GM18861 (cell line): Measurements from ENCODE around the gene PIP4K2A.

Experiments used
- ATAC-seq: cut with Tn5 transposase; IDR thresholded peaks from one replicate; pipeline ENCODE4 v1.9.1; 2021; ENCODE audit not compliant: unreplicated experiment

PIP4K2A gene

DNA sequence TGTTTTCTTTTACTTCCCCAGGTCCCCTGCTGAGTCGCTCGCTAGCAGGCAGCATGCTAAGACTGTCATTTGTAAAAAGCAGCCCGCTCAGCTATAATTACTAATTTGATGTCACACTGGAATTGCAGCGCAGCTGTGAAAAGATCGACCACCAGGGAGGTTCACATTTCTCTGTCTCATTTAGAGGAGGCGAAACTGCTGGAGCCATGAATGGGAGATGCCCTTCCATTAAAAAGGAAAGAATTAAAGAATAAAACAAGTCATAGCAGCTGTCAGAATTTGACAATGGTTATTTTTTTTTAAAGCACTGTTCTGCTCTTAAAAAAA, 153.5 kb downstream of the PIP4K2A start:
- no peak for ATAC-seq

DNA sequence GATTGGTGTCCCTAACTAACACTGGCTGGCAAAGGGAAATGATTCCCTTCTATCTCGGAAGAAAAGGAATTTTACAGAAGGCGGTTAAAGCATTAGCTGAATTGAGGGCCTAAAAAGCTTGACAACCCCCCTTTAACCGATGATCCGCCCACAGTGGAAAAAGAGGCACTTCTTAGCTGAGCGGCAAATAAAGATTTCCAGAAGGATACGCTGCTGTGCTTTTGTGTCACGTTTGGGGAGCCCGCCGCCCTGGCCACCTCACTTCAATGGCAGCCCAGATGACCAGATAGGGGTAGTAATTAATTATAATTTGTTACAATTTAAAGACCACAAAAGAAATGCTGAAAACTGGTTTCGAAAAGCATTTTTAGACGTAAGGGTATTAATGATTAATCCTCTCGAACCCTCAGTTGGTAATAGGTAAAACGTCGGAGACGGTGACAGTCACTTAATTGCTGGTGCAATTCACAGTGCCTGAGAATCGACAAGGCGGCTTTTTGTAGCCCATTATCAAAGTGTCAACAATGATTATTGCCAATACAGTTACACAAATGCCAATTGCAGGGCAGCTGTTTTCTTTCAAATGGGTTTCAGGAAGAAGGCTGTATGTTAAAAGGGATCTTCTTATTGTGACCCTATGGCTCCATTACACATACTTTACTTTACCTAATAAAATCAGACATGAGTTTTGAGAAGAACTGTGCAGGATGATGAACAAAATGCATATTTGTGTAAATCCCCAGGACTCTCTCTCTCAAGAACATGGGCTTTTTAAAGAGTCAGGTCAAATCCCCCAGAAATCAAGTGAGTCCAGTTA, 154.1 kb downstream of the PIP4K2A start:
- ATAC-seq: no peak

DNA sequence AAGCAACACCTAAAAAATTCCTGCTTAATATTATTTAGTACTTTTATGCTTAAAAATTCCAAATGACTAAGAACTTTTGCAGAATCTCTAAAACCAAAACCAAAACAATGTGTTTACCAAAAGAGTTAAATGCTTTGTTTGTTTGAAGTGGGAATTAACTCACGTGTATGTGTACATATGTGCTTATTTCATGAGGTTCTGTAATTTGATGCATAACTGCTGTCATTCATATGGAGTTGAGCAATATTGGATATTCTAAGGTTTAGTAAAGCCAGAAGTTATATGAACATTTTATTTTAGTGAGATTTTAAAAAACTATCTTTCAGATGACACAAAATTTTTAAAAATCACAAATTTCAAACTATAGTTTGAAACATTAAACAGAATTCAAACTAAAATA, 157.1 kb downstream of the PIP4K2A start:
- no peak for ATAC-seq

DNA sequence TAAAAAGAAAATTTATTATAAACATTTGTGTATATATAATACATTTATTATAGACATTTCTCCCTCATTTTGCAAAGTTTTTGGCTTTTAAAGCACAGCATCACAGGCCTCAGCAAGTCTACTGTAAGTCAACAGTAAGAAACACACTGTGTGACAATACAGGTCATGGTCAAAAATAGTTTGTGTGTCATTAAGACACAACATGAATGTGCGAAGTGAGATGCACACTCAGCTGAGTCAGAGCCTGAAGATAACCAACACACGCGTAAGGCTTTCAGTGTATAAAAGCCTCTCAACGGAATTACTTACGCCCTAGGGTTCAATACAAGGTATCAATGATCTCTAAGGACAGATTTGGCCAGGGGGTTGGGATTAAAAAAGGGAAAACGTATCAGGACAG, 157.6 kb downstream of the PIP4K2A start:
- ATAC-seq: no peak

DNA sequence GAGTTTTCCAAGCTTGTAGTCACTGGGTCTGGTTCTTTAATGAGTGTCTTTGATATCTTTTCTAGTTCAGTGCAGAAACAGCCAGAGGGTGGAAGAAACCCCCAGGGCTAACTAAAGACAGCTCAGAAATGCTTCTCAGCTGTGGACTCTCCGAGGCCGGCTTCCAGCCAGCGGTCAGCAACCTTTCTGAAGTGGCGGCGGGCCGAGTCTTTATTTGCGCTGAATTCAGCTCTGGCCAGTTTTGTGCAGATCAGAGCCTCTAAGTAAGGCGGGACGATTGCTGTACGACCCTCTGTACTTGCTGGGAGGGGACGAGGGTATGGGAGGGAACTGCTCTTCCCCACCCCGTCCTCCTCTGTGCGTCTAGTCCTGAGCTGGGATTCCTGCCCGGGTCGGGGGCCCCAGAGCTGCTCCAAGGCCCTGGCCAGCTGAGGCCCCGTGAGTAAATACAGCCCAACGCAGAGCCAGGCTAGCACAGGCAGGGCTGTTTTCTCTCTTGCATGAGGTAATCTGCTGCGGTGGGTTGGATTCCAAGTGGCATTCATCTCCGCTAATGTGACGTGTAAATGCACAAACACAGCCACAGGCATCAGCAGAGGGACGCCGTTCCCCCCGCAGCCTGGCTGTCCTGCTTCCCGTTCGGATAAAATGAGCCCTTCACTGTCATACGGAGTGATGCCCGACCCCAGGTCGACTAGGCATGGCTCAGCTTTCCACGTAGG, 159.8 kb downstream of the PIP4K2A start:
- no peak for ATAC-seq

DNA sequence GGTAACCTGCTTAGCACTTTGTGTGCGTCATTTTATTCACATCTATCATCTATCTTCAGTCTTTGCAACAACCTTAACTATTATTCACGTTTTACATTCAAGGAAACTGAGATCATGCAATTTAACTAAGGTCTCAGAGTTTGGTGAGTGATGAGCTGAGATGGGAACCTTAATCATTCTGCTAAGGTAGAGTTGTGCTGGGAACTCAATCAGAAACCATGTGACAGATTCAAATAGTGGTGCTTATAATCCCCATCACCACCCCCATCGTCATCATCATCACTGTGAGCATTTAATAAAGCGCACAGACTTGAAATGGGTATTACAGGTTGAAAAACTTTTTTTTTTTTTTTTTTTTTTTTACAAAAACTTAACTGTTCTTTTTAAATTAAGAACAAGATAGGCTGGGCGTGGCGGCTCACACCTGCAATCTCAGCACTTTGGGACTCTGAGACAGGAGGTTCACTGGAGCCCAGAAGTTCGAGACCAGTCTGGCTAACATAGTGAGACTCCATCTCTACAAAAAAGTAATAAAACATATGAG, 160.9 kb downstream of the PIP4K2A start:
- no peak for ATAC-seq

DNA sequence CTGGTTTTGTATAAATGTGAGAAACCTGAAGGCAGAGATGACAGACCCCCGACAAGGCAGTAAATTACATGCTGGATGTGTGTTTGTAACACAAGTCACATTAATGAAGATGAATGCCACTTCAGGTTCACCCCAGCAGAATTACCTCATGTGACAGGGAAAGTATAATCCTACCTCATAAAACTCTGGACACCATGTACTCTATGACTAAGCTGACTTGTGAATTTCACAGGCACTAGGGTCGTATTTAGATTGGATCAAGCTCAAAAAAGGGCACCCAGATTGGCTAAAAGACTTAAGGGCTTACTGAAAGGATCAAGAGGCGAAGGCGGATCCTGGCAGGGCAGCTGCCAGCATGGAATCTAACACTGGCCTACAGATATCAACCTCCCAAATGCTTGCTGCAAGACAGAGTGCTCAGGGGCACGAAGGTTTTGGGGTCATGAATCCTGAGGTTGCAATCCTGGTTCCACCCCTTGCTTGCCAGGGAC, 161.4 kb downstream of the PIP4K2A start:
- ATAC-seq: no peak

DNA sequence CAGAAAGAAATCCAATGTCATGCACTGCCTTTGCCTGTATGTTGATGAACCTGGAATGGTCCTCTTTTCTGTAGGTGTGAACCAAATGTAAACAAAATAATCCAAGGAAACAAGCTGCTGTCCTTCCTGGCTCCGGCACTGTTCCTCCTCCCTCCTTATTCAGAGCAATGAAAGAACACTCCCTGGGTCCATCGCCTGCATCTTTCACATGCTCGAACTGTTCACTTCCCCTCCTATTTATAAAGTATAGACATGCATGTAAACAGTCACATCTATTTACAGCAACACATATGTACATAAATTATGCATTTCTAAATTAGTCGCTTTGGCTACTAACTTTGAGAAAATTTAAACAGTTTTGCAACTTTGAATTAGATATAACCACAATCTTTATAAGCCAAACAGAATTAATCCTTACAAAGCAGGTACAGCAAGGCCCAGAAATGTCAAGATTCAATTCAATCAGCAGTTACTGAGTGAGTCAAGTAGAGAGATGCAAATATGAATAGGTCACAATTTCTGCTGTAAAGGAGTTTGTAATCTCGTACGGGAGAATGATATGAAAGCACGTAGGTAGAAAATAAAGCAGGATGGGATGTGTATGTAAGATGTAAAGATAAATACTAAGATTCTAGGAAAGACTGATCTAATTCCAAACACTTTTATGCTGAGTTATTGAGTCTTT, 162.6 kb downstream of the PIP4K2A start:
- no peak for ATAC-seq

DNA sequence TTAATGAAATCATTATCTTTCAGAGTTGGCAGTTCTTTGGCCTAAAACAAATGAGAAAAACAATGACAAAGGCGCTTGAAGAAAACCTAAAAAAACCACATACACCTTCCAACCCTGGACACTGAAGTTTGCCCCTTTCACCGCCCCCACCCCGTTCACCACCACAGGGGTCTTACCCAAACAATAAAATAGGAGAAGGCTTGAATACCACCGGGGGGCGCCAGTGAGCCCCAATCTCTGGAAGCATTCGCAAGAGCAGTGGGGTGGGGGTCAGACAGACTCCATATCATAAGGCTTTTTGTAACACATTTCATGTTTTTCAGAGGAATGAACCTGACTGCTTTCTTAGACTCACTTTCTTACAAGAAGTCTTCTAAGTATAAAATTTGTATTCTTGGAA, 163.6 kb downstream of the PIP4K2A start:
- ATAC-seq: no peak

DNA sequence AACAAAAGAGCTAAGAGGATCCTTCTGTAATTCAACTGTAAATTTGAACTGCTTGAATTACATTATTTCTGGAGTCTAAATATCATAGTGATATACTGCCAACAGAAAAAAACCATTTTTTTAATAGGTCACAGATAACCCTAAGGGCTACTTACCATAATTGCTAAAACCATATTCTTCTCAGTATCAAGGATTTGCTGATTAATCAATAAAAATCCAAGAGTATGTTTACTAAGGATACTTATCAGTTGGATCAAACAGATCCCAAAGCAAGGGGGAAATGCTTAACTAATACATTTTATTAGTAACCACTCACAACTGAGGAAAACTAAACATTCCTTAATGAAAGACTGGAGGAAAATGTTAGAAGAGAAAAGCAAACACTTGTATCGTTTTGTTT, 166.0 kb downstream of the PIP4K2A start:
- ATAC-seq: no peak

DNA sequence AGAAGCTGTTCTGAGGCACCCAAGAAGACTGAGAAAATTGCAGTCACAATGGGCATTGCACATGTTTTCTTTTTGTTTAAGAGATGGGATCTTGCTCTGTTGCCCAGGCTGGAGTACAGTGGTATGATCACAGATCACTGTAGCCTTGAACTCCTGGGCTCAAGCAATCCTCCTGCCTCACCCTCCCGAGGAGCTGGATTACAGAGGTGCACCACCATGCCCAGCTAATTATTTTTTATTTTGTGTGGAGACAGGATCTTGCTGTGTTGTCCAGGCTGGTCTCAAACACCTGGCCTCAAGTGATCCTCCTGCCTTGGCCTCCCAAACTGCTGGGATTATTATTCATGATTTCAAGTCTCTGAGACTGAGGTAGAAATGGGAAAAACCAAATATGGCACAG, 168.7 kb downstream of the PIP4K2A start:
- no peak for ATAC-seq

DNA sequence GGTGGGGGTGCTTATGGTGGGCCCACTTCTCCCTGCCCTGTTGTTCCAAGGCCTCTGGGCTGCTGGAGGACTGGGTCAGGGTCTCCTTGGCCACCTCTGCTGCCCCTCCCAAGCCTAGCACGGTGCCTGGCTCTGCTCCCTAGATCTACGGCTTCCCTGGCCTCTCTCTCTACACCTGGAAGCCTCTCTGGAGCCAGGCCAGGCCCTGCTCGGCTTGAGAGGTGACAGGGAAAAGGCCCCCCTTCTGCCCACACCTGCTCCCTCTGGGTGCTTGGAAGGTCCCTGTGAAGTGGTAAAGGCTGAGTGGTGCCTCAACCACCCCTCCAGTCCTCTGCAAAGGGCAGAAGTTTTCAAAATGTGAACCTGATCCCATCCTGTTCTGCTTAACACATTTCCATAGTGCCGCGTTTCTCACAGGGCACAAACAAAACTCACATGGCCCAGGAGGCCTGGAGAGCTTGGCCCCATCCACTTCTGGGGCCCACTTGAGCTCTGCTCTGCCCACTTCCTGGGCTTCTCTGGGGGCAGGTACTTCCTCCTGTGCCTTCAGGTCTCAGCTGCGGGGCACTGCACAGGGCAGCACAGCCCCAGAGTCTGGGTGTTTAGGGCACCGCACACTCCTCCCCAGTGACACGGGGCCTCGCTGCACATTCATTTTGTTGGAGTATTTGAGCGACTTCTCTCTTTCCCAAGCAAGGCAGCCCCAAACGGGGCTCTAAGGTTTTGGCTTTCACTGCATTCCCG, 169.9 kb downstream of the PIP4K2A start:
- no peak for ATAC-seq

DNA sequence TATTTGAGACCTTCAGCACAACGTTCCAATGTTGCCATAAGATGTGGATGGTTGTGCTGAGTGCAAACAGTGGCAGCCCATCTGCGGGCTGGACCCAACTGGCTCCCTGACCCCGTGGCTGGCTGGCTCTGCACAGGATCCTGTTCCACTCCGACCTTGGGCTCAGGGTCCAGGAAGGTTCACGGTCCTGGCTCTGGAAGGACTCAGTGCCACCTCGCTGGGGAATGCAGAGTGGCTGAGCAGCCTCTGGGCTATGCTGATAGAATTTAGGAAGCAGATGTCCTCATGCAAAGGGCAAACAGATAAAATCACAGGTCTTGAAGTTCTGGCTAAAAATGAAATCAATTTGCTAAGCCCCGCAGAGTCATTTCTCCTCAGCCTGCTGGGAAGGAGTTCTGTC, 171.6 kb downstream of the PIP4K2A start:
- ATAC-seq: no peak

DNA sequence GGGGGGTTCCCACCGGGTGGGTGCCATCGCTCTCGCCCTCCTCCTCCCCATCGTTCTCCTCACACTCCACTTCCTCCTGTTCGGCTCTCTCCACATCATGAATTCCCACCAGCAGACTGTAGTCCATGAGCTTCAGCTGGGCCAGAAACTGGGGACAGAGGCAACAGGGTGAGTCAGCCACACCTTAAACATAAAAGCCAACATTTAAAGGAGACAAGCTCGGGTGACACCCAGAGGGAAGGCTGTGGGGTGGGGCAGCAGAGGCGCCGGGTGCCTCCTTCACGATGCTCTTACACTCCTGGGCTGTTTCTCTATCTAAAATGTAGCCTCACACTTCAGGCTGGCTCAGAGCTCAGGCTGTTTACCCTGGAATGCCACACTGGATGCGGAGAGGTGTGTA, 172.5 kb downstream of the PIP4K2A start:
- no peak for ATAC-seq

DNA sequence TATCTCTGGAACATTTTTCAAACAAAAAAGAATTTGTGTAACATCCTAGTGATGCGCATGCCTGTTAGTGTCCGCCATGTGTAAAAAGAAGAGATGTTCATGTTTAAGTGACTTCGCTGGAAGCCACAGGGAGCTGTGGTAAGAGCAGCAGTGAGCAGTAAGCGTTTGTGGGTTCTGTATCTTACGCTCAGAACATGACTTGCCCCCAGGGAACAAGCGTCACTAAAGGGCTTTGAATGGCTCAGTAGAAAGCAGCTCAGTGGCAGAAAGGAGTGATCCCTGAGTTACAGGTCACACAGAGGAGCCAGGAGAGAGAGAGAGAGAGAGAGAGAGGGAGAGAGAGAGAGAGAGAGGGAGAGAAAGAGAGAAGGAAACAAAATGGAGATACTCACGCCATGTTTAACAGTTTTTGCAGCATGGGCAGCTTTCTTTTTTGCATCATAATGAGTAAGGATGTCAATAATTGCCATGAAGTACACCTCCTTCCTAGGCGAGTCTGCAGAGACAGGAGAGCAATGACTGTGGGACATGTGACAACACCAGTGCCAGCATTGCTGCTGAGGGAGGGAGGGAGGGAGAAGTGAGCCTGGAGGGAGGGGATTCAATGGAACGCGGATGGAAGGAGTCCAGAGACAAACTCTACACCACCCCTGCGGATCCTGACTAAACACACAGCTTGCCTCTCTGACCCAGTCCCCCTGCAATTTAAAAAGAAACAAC, 174.6 kb downstream of the PIP4K2A start:
- no peak for ATAC-seq

DNA sequence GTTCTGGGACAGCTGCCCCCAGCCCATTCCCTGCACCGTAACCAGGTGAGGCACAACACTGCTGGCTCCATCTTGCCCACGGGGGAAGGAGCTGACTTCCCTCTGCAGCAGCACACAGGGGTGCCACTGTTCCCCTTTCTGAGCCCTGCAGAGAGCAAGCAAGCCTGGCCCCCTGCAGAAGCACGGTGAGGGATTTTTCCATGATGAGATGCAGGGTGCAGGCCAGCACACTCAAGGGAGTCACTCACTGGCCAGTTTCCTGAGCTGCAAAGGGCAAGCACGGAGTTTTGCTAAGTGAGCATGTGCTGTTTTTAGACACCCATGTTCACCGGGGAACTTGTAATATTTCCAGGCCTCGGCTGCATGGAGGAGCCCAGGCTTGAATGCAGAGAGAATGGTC, 176.6 kb downstream of the PIP4K2A start:
- no peak for ATAC-seq

DNA sequence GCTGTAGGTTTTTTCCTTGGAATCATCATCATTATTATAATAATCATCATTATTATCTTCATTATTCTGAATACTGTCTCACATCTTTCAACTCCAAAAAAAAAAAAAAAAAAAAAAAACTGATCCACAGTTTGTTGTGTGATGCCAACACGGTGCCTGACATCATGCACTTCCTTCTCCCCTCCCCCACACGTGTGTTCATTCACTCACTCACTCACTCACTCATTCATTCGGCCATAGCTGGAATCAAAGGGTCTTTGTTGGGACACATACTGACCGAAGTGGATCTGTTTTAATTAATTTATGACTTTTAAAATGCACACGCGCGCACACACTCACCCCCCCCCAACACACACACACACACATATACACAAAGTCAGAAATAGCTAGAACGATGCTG, 177.8 kb downstream of the PIP4K2A start:
- no peak for ATAC-seq

DNA sequence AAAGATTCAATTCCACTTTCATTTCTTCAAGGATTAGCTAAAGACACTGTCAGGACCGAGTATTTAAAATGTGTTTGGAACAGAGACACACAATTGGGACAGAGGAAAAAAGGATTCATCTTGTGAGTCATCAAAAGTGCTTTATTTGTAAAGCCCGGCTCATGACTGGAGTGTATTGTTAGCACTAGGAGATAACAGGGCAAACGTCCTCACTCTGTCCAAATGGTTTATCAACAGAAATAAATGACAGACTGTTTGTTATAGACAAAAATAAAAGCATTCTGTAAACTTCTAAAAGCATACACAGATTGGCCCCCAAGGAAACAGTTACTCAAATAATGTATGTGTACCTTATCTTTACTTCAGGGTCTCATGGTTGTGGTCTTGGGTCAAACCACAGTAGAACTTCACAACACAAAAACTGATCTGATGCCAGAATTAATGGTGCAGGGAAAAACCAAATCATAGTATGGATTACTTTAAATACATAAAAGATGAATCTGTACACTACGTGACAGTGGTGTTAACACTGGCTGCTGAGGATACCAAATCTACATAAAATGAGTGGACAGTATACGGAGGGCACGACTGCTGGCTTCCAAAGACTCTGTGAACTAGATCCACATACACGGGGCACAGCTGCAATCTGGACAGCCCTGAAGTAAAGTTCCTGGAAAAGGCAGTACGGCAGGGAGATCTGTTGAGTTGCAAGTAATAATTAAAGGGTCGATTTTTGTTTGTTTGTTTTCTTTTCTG, 179.4 kb downstream of the PIP4K2A start:
- no peak for ATAC-seq

DNA sequence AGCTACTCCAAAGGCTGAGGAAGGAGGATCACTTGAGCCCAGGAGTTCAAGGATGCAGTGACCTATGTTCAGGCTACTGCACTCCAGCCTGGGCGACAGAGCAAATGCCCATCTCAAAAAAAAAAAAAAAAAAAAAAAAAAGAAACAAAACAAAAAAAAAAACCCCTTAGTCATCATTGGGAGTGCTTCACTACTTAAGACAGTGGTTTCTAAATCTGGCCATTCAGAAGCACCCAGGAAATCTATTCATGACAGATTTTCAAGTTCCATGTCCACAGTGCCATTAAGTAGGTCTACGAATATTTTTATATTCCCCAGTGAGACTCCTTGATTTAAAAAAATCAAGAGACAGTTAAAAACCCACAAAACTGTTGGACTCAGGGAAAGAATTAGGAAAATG, 182.9 kb downstream of the PIP4K2A start:
- ATAC-seq: no peak

DNA sequence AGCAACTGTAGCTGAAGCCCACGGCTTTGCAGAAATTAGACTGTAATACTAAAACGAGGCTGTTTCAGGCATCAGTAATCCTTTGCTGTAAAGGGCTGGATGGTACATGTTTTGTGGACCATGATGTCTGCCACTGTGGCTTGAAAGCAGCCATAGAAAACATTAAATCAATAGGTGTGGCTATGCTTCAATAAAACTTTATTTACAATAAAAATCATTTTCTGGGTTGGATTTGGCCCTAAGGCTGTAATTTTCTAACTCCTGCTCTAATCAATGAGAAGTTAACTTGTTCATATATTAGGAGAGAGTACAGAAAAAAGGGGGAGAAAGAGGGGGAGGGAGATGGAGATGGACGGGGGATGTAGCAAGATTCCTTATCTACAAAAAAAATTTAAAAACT, 183.4 kb downstream of the PIP4K2A start:
- no peak for ATAC-seq
